Measurements from ENCODE around the gene ASRGL1. TPM values are rescaled to one million over a fixed set of nuclear protein-coding genes. Genes with fewer than 3 reads are reported as not detected.
A peak's percentile ranks its signal among the peaks of the same experiment; 100 is the strongest.
"Not testable (repeated sequence)": the region's sequence is repeated elsewhere in the genome, so short reads cannot be mapped to it uniquely, and the experiment has no call there.

ASRGL1 gene
- polyA plus RNA-seq, 2 of the 4 experiments (the other 2 are of a cell fraction): 12.7 to 19.5 TPM

DNA sequence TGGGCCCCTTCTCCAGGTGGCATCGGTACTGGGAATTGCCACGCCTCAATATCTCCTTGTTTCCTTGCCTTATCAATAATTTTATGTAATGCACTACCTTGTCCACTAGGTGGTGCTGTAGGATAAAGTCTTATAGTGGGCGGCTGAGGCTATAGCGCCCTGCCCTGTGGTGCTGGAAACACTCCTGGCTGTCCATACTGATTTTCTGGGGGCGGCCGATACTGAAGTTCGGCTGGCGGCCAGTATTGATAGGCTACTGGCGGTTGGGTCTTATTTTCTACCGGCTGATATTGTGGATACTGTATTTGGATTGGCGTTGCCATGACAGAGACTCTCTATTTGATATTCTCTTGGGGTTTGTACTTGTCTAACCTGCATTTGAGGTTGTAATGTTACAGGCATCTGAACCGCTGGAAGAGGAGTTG is 43.6 kb downstream of the ASRGL1 start:
- 0 out of 3 replicates have a peak overlapping the region, but pooled peaks have one; percentile 23 for H3K4me3 ChIP-seq
- ATAC-seq: peak; percentile 93 to 97
- 3% methylated on average over 12 of the region's 12 CpGs for WGBS (ENCODE audit: missing lambda C conversion rate)
- peaks cover 22% of the 10 kb centered on the region for H3K4me1 ChIP-seq
- H3K9me3 ChIP-seq, POLR2A ChIA-PET, FAIRE-seq: not testable (repeated sequence)
- DNase-seq (ENCODE audit: low read depth in 1 of 2, low spot score in 1 of 2): peak; percentile 52 to 68
- H3K27ac ChIP-seq: peak overlapping the region in 1 of 2 experiments; percentile 6; a peak in 2 of 6 replicates
- TF ChIP-seq SMC3 (IDR thresholded peaks at IDR 0.05) (peak; percentile 54; the same call in 2 of the 3 replicates), RAD21 (conservative IDR thresholded peaks at IDR 0.05 in 1 of 2, IDR thresholded peaks at IDR 0.05 in 1 of 2) (peak; percentile 83 to 90), CTCF (IDR thresholded peaks at IDR 0.05) (peak; percentile 89)
- CTCF ChIA-PET: interaction anchor here (0.8 to 1.9 kb wide), 15 partner anchors 10 to 180 kb away, joined by 3 to 14 read pairs (median 5); no protein-coding TSS in a partner anchor
- peak overlapping the region; percentile 84 for H3K4me2 ChIP-seq

GRCh38 chr11:62383822-62384221 is 46.6 kb downstream of the ASRGL1 start:
- no peak for FAIRE-seq
- no peak for ATAC-seq
- TF ChIP-seq POLR2A (IDR thresholded peaks at IDR 0.05; ENCODE audit: low read length): no peak
- no peak for TF ChIP-seq MAFK (IDR thresholded peaks at IDR 0.05; ENCODE audit: partially characterized antibody)
- no peak for TF ChIP-seq RAD21 (conservative IDR thresholded peaks at IDR 0.05 in 1 of 2, IDR thresholded peaks at IDR 0.05 in 1 of 2)
- TF ChIP-seq GATA3 (IDR thresholded peaks at IDR 0.05; ENCODE audit: borderline replicate concordance): no peak
- no peak for TF ChIP-seq JUNB (IDR thresholded peaks at IDR 0.05)
- no peak for TF ChIP-seq KDM1A (IDR thresholded peaks at IDR 0.05; ENCODE audit: low read depth)
- no peak for TF ChIP-seq ZC3H11A (IDR thresholded peaks at IDR 0.05)
- TF ChIP-seq CEBPB (IDR thresholded peaks at IDR 0.05): no peak
- no peak for TF ChIP-seq HOXB13 (CRISPR knock-in tag; IDR thresholded peaks at IDR 0.05; ENCODE audit: low read depth)
- TF ChIP-seq MYC (IDR thresholded peaks at IDR 0.05; ENCODE audit: borderline replicate concordance, low read length): no peak
- no peak for TF ChIP-seq HOXB5 (CRISPR knock-in tag; IDR thresholded peaks at IDR 0.05)
- TF ChIP-seq MAZ (IDR thresholded peaks at IDR 0.05; ENCODE audit: borderline replicate concordance, low read depth, low read length): no peak
- no peak for TF ChIP-seq KDM5A (IDR thresholded peaks at IDR 0.05)
- no peak for TF ChIP-seq TP53 (CRISPR knock-in tag; IDR thresholded peaks at IDR 0.05)
- no peak for TF ChIP-seq RARB (CRISPR knock-in tag; IDR thresholded peaks at IDR 0.05)
- no peak for DNase-seq (ENCODE audit: low read depth in 1 of 2, low spot score in 1 of 2)
- peaks cover 22% of the 10 kb centered on the region for H3K4me1 ChIP-seq
- ChIA-PET CTCF (interaction anchor here (0.7 to 2.2 kb wide), 5 partner anchors 8 to 403 kb away, joined by 3 to 9 read pairs (median 3); no protein-coding TSS in a partner anchor), POLR2A (no interaction called here)
- H3K9me3 ChIP-seq: no peaks in the 10 kb centered on the region
- H3K4me3 ChIP-seq: no peak overlapping the region
- 70% methylated on average over 6 of the region's 6 CpGs for WGBS (ENCODE audit: missing lambda C conversion rate)
- no peak overlapping the region for H3K27ac ChIP-seq
- no peak overlapping the region for H3K4me2 ChIP-seq

GRCh38 chr11:62386083-62386482 is 48.8 kb downstream of the ASRGL1 start:
- H3K9me3 ChIP-seq; H3K27ac ChIP-seq; DNase-seq (ENCODE audit: low read depth in 1 of 2, low spot score in 1 of 2); POLR2A ChIA-PET; ATAC-seq; FAIRE-seq; H3K4me3 ChIP-seq; H3K4me2 ChIP-seq: not testable (repeated sequence)
- WGBS (ENCODE audit: missing lambda C conversion rate): 91% methylated on average over 3 of the region's 3 CpGs
- H3K4me1 ChIP-seq: peaks cover 20% of the 10 kb centered on the region
- CTCF ChIA-PET: interaction anchor here (0.6 to 1.3 kb wide), 3 partner anchors 9 to 201 kb away, joined by 3 to 5 read pairs (median 3); no protein-coding TSS in a partner anchor

DNA sequence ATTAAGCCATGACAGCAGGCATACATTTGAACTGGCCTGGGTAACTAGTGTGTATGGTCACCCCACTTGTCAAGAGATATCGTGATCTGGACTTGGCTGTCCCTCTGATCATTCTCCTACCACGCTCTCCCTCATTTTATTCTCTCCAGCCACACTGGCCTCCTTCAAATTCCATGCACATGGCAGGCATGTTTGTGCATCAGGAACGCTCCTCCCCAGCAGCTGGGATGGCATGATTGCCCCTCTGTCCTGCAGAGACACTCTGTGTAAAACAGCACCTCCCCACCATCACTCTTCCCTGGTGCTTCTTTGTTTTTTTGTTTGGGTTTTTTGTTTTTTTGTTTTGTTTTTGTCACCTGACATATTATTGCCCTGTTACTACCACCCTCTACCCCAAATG is 50.1 kb downstream of the ASRGL1 start:
- H3K9me3 ChIP-seq: no peaks in the 10 kb centered on the region
- ATAC-seq (no peak), DNase-seq (ENCODE audit: low read depth in 1 of 2, low spot score in 1 of 2) (no peak), FAIRE-seq (no peak)
- ChIA-PET POLR2A (no interaction called here), CTCF (interaction anchor here (0.9 to 1.9 kb wide), 3 partner anchors 129 to 318 kb away, joined by 3 to 6 read pairs (median 5); no protein-coding TSS in a partner anchor)
- H3K27ac ChIP-seq: no peak overlapping the region
- H3K4me2 ChIP-seq: no peak overlapping the region
- no peak overlapping the region for H3K4me3 ChIP-seq
- 88% methylated on average over 3 of the region's 3 CpGs for WGBS (ENCODE audit: missing lambda C conversion rate)
- H3K4me1 ChIP-seq: peaks cover 7% of the 10 kb centered on the region
- TF ChIP-seq CBX8 (IDR thresholded peaks at IDR 0.05): no peak
- no peak for TF ChIP-seq CEBPB (IDR thresholded peaks at IDR 0.05)
- no peak for TF ChIP-seq RNF2 (IDR thresholded peaks at IDR 0.05; ENCODE audit: borderline replicate concordance, low read depth)
- no peak for TF ChIP-seq EHMT2 (IDR thresholded peaks at IDR 0.05; ENCODE audit: low read depth)
- TF ChIP-seq CBX2 (IDR thresholded peaks at IDR 0.05; ENCODE audit: borderline replicate concordance, low read depth): no peak
- no peak for TF ChIP-seq FOSL2 (IDR thresholded peaks at IDR 0.05)
- TF ChIP-seq FOSL2 (CRISPR knock-in tag; IDR thresholded peaks at IDR 0.05): no peak
- TF ChIP-seq EHF (CRISPR knock-in tag; IDR thresholded peaks at IDR 0.05): no peak
- TF ChIP-seq RAD21 (conservative IDR thresholded peaks at IDR 0.05 in 1 of 2, IDR thresholded peaks at IDR 0.05 in 1 of 2): no peak
- no peak for TF ChIP-seq RARB (CRISPR knock-in tag; IDR thresholded peaks at IDR 0.05)
- TF ChIP-seq TFCP2L1 (CRISPR knock-in tag; IDR thresholded peaks at IDR 0.05): no peak
- TF ChIP-seq, protein P1, sequence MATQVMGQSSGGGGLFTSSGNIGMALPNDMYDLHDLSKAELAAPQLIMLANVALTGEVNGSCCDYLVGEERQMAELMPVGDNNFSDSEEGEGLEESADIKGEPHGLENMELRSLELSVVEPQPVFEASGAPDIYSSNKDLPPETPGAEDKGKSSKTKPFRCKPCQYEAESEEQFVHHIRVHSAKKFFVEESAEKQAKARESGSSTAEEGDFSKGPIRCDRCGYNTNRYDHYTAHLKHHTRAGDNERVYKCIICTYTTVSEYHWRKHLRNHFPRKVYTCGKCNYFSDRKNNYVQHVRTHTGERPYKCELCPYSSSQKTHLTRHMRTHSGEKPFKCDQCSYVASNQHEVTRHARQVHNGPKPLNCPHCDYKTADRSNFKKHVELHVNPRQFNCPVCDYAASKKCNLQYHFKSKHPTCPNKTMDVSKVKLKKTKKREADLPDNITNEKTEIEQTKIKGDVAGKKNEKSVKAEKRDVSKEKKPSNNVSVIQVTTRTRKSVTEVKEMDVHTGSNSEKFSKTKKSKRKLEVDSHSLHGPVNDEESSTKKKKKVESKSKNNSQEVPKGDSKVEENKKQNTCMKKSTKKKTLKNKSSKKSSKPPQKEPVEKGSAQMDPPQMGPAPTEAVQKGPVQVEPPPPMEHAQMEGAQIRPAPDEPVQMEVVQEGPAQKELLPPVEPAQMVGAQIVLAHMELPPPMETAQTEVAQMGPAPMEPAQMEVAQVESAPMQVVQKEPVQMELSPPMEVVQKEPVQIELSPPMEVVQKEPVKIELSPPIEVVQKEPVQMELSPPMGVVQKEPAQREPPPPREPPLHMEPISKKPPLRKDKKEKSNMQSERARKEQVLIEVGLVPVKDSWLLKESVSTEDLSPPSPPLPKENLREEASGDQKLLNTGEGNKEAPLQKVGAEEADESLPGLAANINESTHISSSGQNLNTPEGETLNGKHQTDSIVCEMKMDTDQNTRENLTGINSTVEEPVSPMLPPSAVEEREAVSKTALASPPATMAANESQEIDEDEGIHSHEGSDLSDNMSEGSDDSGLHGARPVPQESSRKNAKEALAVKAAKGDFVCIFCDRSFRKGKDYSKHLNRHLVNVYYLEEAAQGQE (IDR thresholded peaks at IDR 0.05): no peak
- no peak for TF ChIP-seq RCOR1 (IDR thresholded peaks at IDR 0.05; ENCODE audit: low read depth, low read length)
- no peak for TF ChIP-seq ZFP36 (IDR thresholded peaks at IDR 0.05; ENCODE audit: borderline replicate concordance, partially characterized antibody)
- TF ChIP-seq GATA3 (IDR thresholded peaks at IDR 0.05; ENCODE audit: borderline replicate concordance): no peak

Data from A549 (cell line).